Mucosa of descending colon (tissue), 3 donors: ENCODE data around the gene COA1. TPM values are rescaled to one million over a fixed set of nuclear protein-coding genes. Genes with fewer than 3 reads are reported as not detected.
"Not testable (repeated sequence)": the region's sequence is repeated elsewhere in the genome, so short reads cannot be mapped to it uniquely, and the experiment has no call there.

Experiments used
- ATAC-seq: fragments of 200-7000 bp; cut with Tn5 transposase; one replicate; pipeline ENCODE4 v1.9.1; 2020; ENCODE audit warnings: mild to moderate bottlenecking, moderate library complexity
- DNase-seq, 3 donors: peaks; one replicate each; pipeline ENCODE4 v3.0.0-alpha.2; 2020
- H3K36me3 ChIP-seq: fragments of 200-600 bp; one replicate; pipeline ENCODE4 v1.8.0; 2021; ENCODE audit warnings: low read depth, mild to moderate bottlenecking
- H3K4me1 ChIP-seq: fragments of 200-600 bp; one replicate; pipeline ENCODE4 v1.8.0; 2021; ENCODE audit warnings: low read depth, mild to moderate bottlenecking
- H3K4me3 ChIP-seq: fragments of 200-600 bp; one replicate; pipeline ENCODE4 v1.8.0; 2021; ENCODE audit warnings: mild to moderate bottlenecking
- H3K9me3 ChIP-seq: fragments of 200-600 bp; one replicate; pipeline ENCODE4 v1.8.0; 2021; ENCODE audit warnings: mild to moderate bottlenecking
- intact Hi-C, 2 donors: fragments of 100-400 bp; cut with DNase I in 1 of 2; cut with micrococcal nuclease in 1 of 2; formaldehyde crosslinking; loops; one replicate each; pipeline versions ENCODE4 v1.11.0 to v1.11.1; 2022; cut with DNase I, micrococcal nuclease
- total RNA-seq, 3 donors: library from RNA; stranded (reverse); fragmentation: NEBNext Ultra II Directional in 2 of 3; extraction: Animal tissue kit (Norgen Biotek cat#: 25700) in 2 of 3; gene quantifications; one replicate each; pipeline versions ENCODE4 v1.2.1 to v1.2.4, GENCODE V29; 2021 to 2023
- TF ChIP-seq, protein P1 (sequence below): fragments of 200-600 bp; IDR thresholded peaks from one replicate; pipeline ENCODE4 v1.8.0; 2022; ENCODE audit warnings: antibody characterized with exemption, mild to moderate bottlenecking
- donor health status: DM: no; HTN: no; CAD: no; lungs with moderate emphysema.
- donor health status: DM: no; HTN: no; CAD: no.
- donor health status: DM: no; HTN: yes; CAD: no.

COA1 gene
- total RNA-seq, 3 donors from 2014 or later: 35.1 to 42.1 (median 38.8) TPM

DNA sequence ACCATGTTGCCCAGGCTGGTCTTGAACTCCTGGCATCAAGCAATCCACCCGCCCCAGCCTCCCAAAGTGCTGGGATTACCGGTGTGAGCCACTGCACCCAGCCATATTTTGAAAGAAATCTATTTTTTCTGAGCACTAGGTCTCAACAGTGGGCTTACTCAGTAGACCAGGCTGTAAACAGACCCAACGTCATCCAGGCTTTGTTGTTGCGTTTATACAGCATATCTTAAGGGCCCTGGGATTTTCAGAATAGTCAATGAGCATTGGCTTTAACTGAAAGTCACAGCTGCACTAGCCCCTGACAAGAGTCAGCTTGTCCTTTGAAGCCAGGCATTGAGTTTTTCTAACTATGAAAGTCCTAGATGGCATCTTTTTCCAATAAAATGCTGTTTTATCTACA, 96.6 kb downstream of the COA1 start:
- H3K4me3 ChIP-seq: no peak overlapping the region
- ATAC-seq (no peak), DNase-seq (no peak)
- TF ChIP-seq, protein P1, sequence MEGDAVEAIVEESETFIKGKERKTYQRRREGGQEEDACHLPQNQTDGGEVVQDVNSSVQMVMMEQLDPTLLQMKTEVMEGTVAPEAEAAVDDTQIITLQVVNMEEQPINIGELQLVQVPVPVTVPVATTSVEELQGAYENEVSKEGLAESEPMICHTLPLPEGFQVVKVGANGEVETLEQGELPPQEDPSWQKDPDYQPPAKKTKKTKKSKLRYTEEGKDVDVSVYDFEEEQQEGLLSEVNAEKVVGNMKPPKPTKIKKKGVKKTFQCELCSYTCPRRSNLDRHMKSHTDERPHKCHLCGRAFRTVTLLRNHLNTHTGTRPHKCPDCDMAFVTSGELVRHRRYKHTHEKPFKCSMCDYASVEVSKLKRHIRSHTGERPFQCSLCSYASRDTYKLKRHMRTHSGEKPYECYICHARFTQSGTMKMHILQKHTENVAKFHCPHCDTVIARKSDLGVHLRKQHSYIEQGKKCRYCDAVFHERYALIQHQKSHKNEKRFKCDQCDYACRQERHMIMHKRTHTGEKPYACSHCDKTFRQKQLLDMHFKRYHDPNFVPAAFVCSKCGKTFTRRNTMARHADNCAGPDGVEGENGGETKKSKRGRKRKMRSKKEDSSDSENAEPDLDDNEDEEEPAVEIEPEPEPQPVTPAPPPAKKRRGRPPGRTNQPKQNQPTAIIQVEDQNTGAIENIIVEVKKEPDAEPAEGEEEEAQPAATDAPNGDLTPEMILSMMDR: no peak
- intact Hi-C loops: no loop called here
- H3K4me1 ChIP-seq: no peaks in the 10 kb centered on the region
- no peaks in the 10 kb centered on the region for H3K9me3 ChIP-seq
- H3K36me3 ChIP-seq: peaks cover 7% of the 10 kb centered on the region

DNA sequence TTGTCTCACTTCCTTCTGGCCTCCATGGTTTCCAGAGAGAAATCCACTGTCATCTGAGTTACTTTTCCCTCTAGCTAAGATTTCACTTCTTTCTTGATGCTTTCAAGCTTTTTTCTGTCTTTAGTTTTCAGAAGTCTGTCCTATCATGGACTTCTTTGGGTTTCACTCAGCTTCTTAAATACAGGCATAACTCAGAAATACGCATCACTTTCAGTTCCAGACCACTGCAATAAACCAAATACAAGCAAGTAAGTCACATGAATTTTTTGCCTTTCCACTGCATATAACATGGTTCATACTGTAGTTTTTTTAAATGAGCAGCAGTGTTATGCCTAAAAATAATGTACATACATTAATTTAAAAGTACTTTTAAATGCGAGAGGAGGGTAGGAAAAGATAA, 97.8 kb downstream of the COA1 start:
- ATAC-seq: no peak
- H3K36me3 ChIP-seq: peaks cover 7% of the 10 kb centered on the region
- TF ChIP-seq, protein P1: no peak

DNA sequence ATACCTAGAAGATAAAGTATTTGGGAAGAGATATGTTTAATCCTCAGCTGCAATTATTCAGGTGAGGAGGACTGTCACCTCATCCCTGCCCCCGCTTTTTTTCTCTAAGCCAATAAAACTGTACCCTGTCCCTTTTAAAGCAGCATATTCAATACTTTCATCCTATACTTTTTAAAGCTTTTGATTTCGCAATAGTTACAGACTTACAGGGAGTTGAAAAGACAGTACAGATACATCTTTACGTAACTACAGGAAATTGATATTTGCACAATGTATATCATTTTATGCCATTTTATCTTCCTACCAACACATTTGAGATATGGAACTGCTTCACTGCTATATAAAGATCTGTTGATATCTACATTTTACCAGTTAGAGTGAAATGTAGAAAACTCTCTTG, 98.8 kb downstream of the COA1 start:
- Histone ChIP-seq H3K4me3 (no peak overlapping the region), H3K4me1 (no peaks in the 10 kb centered on the region), H3K36me3 (peaks cover 7% of the 10 kb centered on the region), H3K9me3 (no peaks in the 10 kb centered on the region)
- DNase-seq (no peak), ATAC-seq (no peak)
- TF ChIP-seq, protein P1: no peak
- intact Hi-C loops: no loop called here

More for the DNA sequence above, 97.8 kb downstream of the COA1 start:
- no peaks in the 10 kb centered on the region for H3K9me3 ChIP-seq
- no peak overlapping the region for H3K4me3 ChIP-seq
- H3K4me1 ChIP-seq: no peaks in the 10 kb centered on the region
- no peak for DNase-seq
- intact Hi-C loops: no loop called here

DNA sequence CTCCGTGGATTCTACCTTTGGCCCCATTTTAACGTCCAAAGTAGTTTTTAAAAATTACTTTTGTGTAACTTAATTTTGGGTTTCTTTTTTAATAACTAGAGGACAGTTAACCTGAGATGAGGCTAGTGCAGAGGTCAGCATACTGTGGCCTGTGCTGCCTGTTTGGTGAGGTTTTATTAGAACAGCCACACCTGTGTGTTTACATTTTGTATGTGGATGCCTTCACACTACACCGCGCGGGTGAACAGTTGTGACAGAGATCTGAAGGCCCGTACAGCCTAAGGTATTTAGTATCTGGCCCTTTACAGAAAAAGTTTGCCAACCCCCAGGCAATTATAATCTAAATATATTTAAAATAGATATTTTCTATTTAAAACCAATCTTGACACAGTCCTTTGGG, 99.5 kb downstream of the COA1 start:
- Histone ChIP-seq H3K36me3 (peaks cover 7% of the 10 kb centered on the region), H3K4me1 (no peaks in the 10 kb centered on the region), H3K9me3 (no peaks in the 10 kb centered on the region), H3K4me3 (no peak overlapping the region)
- TF ChIP-seq, protein P1: no peak
- ATAC-seq: peak; percentile 67
- intact Hi-C loops: no loop called here
- no peak for DNase-seq

DNA sequence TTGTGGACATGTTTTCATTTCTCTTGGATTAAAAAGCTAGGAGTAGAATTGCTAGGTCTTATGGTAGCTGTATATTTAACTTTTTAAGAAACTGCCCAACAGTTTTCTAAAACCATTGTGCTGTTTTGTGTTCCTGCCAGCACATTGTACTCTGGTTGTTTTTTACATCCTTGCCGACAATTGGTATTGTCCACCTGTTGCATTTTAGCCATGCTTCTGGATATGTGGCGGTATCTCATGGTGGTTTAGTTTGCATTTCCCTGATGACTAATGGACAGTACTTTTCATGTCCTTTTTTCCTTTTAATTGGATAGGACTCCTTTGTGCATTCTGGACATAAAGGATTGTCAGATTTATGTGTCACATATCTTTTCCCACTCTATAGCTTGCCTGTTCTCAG, 100.9 kb downstream of the COA1 start:
- ATAC-seq (no peak), DNase-seq (no peak)
- Histone ChIP-seq H3K4me1 (no peaks in the 10 kb centered on the region), H3K9me3 (no peaks in the 10 kb centered on the region), H3K36me3 (peaks cover 7% of the 10 kb centered on the region), H3K4me3 (no peak overlapping the region)
- intact Hi-C loops: no loop called here
- TF ChIP-seq, protein P1: no peak

DNA sequence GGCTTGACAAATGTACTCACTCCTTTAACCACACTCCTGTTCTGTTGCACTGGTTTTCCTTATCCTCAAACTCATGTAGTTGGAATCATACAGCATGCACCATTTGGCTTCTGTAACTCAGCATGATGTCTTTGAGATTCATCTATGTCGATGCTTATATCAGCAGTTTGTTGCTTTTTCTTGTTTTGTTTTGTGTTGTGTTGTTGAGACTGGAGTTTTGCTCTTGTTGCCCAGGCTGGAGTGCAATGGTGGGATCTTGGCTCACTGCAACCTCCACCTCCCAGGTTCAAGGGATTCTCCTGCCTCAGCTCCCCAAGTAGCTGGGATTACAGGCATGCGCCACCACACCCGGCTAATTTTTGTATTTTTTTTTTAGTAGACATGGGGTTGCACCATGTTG, 101.5 kb downstream of the COA1 start:
- H3K36me3 ChIP-seq, intact Hi-C loops, H3K9me3 ChIP-seq, DNase-seq, H3K4me3 ChIP-seq, ATAC-seq, H3K4me1 ChIP-seq: not testable (repeated sequence)
